Measurements from ENCODE around the gene CDC42SE2. TPM values are rescaled to one million over a fixed set of nuclear protein-coding genes. Genes with fewer than 3 reads are reported as not detected.
A peak's percentile ranks its signal among the peaks of the same experiment; 100 is the strongest.
"Not testable (repeated sequence)": the region's sequence is repeated elsewhere in the genome, so short reads cannot be mapped to it uniquely, and the experiment has no call there.

CDC42SE2 gene
- total RNA-seq, 2 donors from 2014 or later, result 107 to 110 TPM

- ATAC-seq (replicated peaks), result no peak
- H3K4me1 Mint-ChIP-seq, result peaks cover 41% of the 10 kb centered on the region
- peaks cover 62% of the 10 kb centered on the region for H3K36me3 Mint-ChIP-seq (ENCODE audit: low read depth)
- peaks cover 4% of the 10 kb centered on the region for H3K9me3 Mint-ChIP-seq
- H3K27me3 Mint-ChIP-seq, result no peaks in the 10 kb centered on the region
- peak overlapping the region; percentile 45 for H3K4me3 Mint-ChIP-seq
- peak overlapping the region; percentile 28 for H3K27ac Mint-ChIP-seq
These were observed 40.6 kb downstream of the CDC42SE2 start for GRCh38 chr5:131304414-131304813.

- Mint-ChIP-seq H3K4me1 (peaks cover 35% of the 10 kb centered on the region), H3K27me3 (no peaks in the 10 kb centered on the region), H3K36me3 (ENCODE audit: low read depth) (peaks cover 54% of the 10 kb centered on the region), H3K4me3 (peak overlapping the region; percentile 28), H3K9me3 (peaks cover 4% of the 10 kb centered on the region), H3K27ac (peak overlapping the region; percentile 84)
- peak; percentile 51 for ATAC-seq (replicated peaks)
These were observed 41.4 kb downstream of the CDC42SE2 start for GRCh38 chr5:131305138-131305689.

GRCh38 chr5:131305906-131306305, 42.1 kb downstream of the CDC42SE2 start:
- Mint-ChIP-seq H3K27ac (peak overlapping the region; percentile 84), H3K36me3 (ENCODE audit: low read depth) (peaks cover 49% of the 10 kb centered on the region), H3K9me3 (peaks cover 4% of the 10 kb centered on the region), H3K4me1 (peaks cover 32% of the 10 kb centered on the region), H3K4me3 (peak overlapping the region; percentile 28), H3K27me3 (no peaks in the 10 kb centered on the region)
- no peak for ATAC-seq (replicated peaks)

GRCh38 chr5:131312235-131312772, 48.5 kb downstream of the CDC42SE2 start:
- H3K4me3 Mint-ChIP-seq, result peak overlapping the region; percentile 85
- H3K27ac Mint-ChIP-seq, result peak overlapping the region; percentile 86
- H3K9me3 Mint-ChIP-seq; ATAC-seq (replicated peaks); H3K27me3 Mint-ChIP-seq: not testable (repeated sequence)
- peaks cover 53% of the 10 kb centered on the region for H3K36me3 Mint-ChIP-seq (ENCODE audit: low read depth)
- H3K4me1 Mint-ChIP-seq, result peaks cover 42% of the 10 kb centered on the region

- Mint-ChIP-seq H3K9me3 (no peaks in the 10 kb centered on the region), H3K27me3 (no peaks in the 10 kb centered on the region), H3K36me3 (ENCODE audit: low read depth) (peaks cover 84% of the 10 kb centered on the region), H3K4me1 (peaks cover 46% of the 10 kb centered on the region), H3K4me3 (no peak overlapping the region), H3K27ac (no peak overlapping the region)
- ATAC-seq (replicated peaks), result no peak
These were observed 52.2 kb downstream of the CDC42SE2 start for GRCh38 chr5:131316026-131316425.

GRCh38 chr5:131316822-131317221, 53.0 kb downstream of the CDC42SE2 start:
- H3K4me1 Mint-ChIP-seq, result peaks cover 45% of the 10 kb centered on the region

GRCh38 chr5:131318455-131318854, 54.6 kb downstream of the CDC42SE2 start:
- Mint-ChIP-seq H3K27me3 (no peaks in the 10 kb centered on the region), H3K4me3 (no peak overlapping the region), H3K4me1 (peaks cover 46% of the 10 kb centered on the region), H3K36me3 (ENCODE audit: low read depth) (peaks cover 96% of the 10 kb centered on the region), H3K27ac (peak overlapping the region; percentile 43), H3K9me3 (no peaks in the 10 kb centered on the region)
- no peak for ATAC-seq (replicated peaks)

More at GRCh38 chr5:131316822-131317221, 53.0 kb downstream of the CDC42SE2 start:
- H3K9me3 Mint-ChIP-seq, result no peaks in the 10 kb centered on the region
- H3K36me3 Mint-ChIP-seq (ENCODE audit: low read depth), result peaks cover 91% of the 10 kb centered on the region
- peak overlapping the region; percentile 18 for H3K27ac Mint-ChIP-seq
- no peak overlapping the region for H3K4me3 Mint-ChIP-seq
- no peaks in the 10 kb centered on the region for H3K27me3 Mint-ChIP-seq
- ATAC-seq (replicated peaks), result no peak

GRCh38 chr5:131321066-131321465, 57.2 kb downstream of the CDC42SE2 start:
- Mint-ChIP-seq H3K9me3 (no peaks in the 10 kb centered on the region), H3K36me3 (ENCODE audit: low read depth) (peaks cover 95% of the 10 kb centered on the region), H3K4me1 (peaks cover 38% of the 10 kb centered on the region), H3K27me3 (no peaks in the 10 kb centered on the region), H3K4me3 (peak overlapping the region; percentile 58), H3K27ac (peak overlapping the region; percentile 78)
- peak; percentile 66 for ATAC-seq (replicated peaks)

- Mint-ChIP-seq H3K4me1 (peaks cover 44% of the 10 kb centered on the region), H3K9me3 (no peaks in the 10 kb centered on the region), H3K4me3 (peak overlapping the region; percentile 58), H3K27me3 (no peaks in the 10 kb centered on the region), H3K27ac (peak overlapping the region; percentile 78), H3K36me3 (ENCODE audit: low read depth) (peaks cover 95% of the 10 kb centered on the region)
- ATAC-seq (replicated peaks), result no peak
These were observed 59.1 kb downstream of the CDC42SE2 start for GRCh38 chr5:131322926-131323325.

- Mint-ChIP-seq H3K27ac (no peak overlapping the region), H3K9me3 (no peaks in the 10 kb centered on the region), H3K4me1 (peaks cover 48% of the 10 kb centered on the region), H3K4me3 (peak overlapping the region; percentile 58), H3K36me3 (ENCODE audit: low read depth) (peaks cover 95% of the 10 kb centered on the region), H3K27me3 (no peaks in the 10 kb centered on the region)
- ATAC-seq (replicated peaks), result peak; percentile 20
These were observed 59.5 kb downstream of the CDC42SE2 start for GRCh38 chr5:131323378-131323777.

- Mint-ChIP-seq H3K27me3 (no peaks in the 10 kb centered on the region), H3K4me3 (peak overlapping the region; percentile 34), H3K4me1 (peaks cover 57% of the 10 kb centered on the region), H3K9me3 (no peaks in the 10 kb centered on the region), H3K36me3 (ENCODE audit: low read depth) (peaks cover 95% of the 10 kb centered on the region), H3K27ac (no peak overlapping the region)
- ATAC-seq (replicated peaks), result no peak
These were observed 60.5 kb downstream of the CDC42SE2 start for GRCh38 chr5:131324303-131324702.

GRCh38 chr5:131328536-131329285, 64.9 kb downstream of the CDC42SE2 start:
- H3K36me3 Mint-ChIP-seq (ENCODE audit: low read depth), result peaks cover 72% of the 10 kb centered on the region

GRCh38 chr5:131329286-131329560, 65.4 kb downstream of the CDC42SE2 start:
- peaks cover 72% of the 10 kb centered on the region for H3K36me3 Mint-ChIP-seq (ENCODE audit: low read depth)
- peaks cover 51% of the 10 kb centered on the region for H3K4me1 Mint-ChIP-seq
- peak overlapping the region; percentile 60 for H3K4me3 Mint-ChIP-seq
- H3K27ac Mint-ChIP-seq, result peak overlapping the region; percentile 82
- H3K9me3 Mint-ChIP-seq, result no peaks in the 10 kb centered on the region
- ATAC-seq (replicated peaks), result no peak
- no peaks in the 10 kb centered on the region for H3K27me3 Mint-ChIP-seq

More at GRCh38 chr5:131328536-131329285, 64.9 kb downstream of the CDC42SE2 start:
- Mint-ChIP-seq H3K9me3 (no peaks in the 10 kb centered on the region), H3K27ac (peak overlapping the region; percentile 82), H3K4me1 (peaks cover 48% of the 10 kb centered on the region), H3K4me3 (peak overlapping the region; percentile 60), H3K27me3 (no peaks in the 10 kb centered on the region)
- peak; percentile 95 for ATAC-seq (replicated peaks)

- H3K27me3 Mint-ChIP-seq, result no peaks in the 10 kb centered on the region
- H3K4me1 Mint-ChIP-seq, result peaks cover 55% of the 10 kb centered on the region
- no peaks in the 10 kb centered on the region for H3K9me3 Mint-ChIP-seq
- no peak for ATAC-seq (replicated peaks)
- peak overlapping the region; percentile 82 for H3K27ac Mint-ChIP-seq
- no peak overlapping the region for H3K4me3 Mint-ChIP-seq
- H3K36me3 Mint-ChIP-seq (ENCODE audit: low read depth), result peaks cover 73% of the 10 kb centered on the region
These were observed 66.2 kb downstream of the CDC42SE2 start for GRCh38 chr5:131330031-131330430.

- not testable (repeated sequence) for H3K27me3 Mint-ChIP-seq; ATAC-seq (replicated peaks); H3K9me3 Mint-ChIP-seq
- Mint-ChIP-seq H3K4me3 (peak overlapping the region; percentile 92), H3K36me3 (ENCODE audit: low read depth) (peaks cover 74% of the 10 kb centered on the region), H3K27ac (peak overlapping the region; percentile 88), H3K4me1 (peaks cover 40% of the 10 kb centered on the region)
These were observed 71.9 kb downstream of the CDC42SE2 start for GRCh38 chr5:131335756-131336155.
